Naive B cell (primary cell): Measurements from ENCODE around the gene PSAP. TPM values are rescaled to one million over a fixed set of nuclear protein-coding genes. Genes with fewer than 3 reads are reported as not detected.

Experiments
- ATAC-seq, 2 donors: fragments of 150-1000 bp; cut with Tn5 transposase; 2 replicates each; pipeline ENCODE4 v1.10.0; 2021; ENCODE audit warnings: low read depth in 2 of 2, mild to moderate bottlenecking in 2 of 2, moderate library complexity in 2 of 2
- DNase-seq: peaks from one replicate; pipeline ENCODE4 v3.0.0; 2022
- H3K27ac Mint-ChIP-seq, 6 donors: one replicate each; pipeline ENCODE4 v1.8.0; 2020 to 2022; ENCODE audit warnings: mild to moderate bottlenecking in 6 of 6, mixed read lengths in 6 of 6, moderate library complexity in 5 of 6, inconsistent platforms in 2 of 6
- H3K27me3 Mint-ChIP-seq, 3 donors: one replicate each; pipeline ENCODE4 v1.8.0; 2021 to 2022; ENCODE audit warnings: mixed read lengths in 3 of 3, mild to moderate bottlenecking in 1 of 3
- H3K36me3 Mint-ChIP-seq, 2 donors: one replicate each; pipeline ENCODE4 v1.8.0; 2020 to 2022; ENCODE audit warnings: mixed read lengths in 2 of 2, inconsistent platforms in 1 of 2, mild to moderate bottlenecking in 1 of 2
- H3K4me1 Mint-ChIP-seq, 3 donors: one replicate each; pipeline ENCODE4 v1.8.0; 2020 to 2022; ENCODE audit warnings: mixed read lengths in 3 of 3, inconsistent platforms in 1 of 3, mild to moderate bottlenecking in 1 of 3, moderate library complexity in 1 of 3
- H3K4me3 Mint-ChIP-seq, 8 donors: one replicate each; pipeline ENCODE4 v1.8.0; 2020 to 2022; ENCODE audit warnings: mild to moderate bottlenecking in 8 of 8, mixed read lengths in 8 of 8, moderate library complexity in 8 of 8, inconsistent platforms in 2 of 8
- H3K9me3 Mint-ChIP-seq, 7 donors: one replicate each; pipeline ENCODE4 v1.8.0; 2020 to 2022; ENCODE audit warnings: mixed read lengths in 7 of 7, mild to moderate bottlenecking in 5 of 7, inconsistent platforms in 2 of 7, moderate library complexity in 1 of 7
- polyA plus RNA-seq, 6 donors: library from polyadenylated mRNA; unstranded; fragments of 300-500 nt; fragmentation: Illumina TruSeq; gene quantifications; one replicate each; pipeline ENCODE4 v1.2.3, GENCODE V29; 2021; ENCODE audit warnings: low read depth in 6 of 6

PSAP gene
- polyA plus RNA-seq, 6 donors from 2014 or later = 476 to 761 (median 550) TPM

DNA sequence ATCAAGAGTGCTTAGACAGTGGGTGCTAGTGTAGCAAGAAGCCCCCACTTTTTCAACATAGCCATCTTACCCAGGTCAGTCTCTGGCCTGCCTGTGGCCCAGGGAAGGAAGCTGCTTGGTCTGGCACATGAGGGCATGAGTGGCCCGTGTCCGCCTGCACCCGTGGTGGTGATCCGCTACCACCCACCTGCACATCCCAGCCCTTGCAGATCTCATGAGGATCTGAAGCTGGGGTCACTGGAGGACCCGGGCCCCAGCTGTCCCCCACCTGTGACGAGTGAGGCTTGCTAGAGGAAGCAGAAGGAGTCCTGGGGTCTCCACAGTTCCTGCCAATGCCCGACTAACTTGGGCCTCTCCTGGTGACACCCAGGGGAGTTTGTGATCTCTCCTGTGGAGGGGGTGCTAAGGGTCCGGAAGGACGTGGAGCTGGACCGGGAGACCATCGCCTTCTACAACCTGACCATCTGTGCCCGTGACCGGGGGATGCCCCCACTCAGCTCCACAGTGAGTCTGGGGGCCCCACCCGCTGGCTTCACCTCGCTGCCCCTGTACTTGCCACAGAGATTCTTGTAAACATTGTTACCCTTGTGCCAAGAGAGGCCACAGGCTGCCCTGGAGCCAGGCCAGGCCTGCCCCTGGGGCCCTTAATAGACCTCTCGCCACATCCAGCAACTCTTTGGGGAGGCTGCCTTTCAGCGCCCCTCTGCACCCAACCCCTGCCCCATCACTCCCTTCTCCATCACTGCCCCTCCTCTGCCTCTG is 67.0 kb downstream of the PSAP start:
- H3K36me3 Mint-ChIP-seq = no peaks in the 10 kb centered on the region
- H3K4me1 Mint-ChIP-seq = peaks cover 0 to 27% (median 22%) of the 10 kb centered on the region in 3 donors
- DNase-seq = no peak
- H3K4me3 Mint-ChIP-seq = no peak overlapping the region
- H3K9me3 Mint-ChIP-seq = no peaks in the 10 kb centered on the region
- ATAC-seq = no peak
- peak overlapping the region in 1 of 6 donors; percentile 15 for H3K27ac Mint-ChIP-seq
- peaks cover 0 to 27% (median 9%) of the 10 kb centered on the region in 3 donors for H3K27me3 Mint-ChIP-seq

DNA sequence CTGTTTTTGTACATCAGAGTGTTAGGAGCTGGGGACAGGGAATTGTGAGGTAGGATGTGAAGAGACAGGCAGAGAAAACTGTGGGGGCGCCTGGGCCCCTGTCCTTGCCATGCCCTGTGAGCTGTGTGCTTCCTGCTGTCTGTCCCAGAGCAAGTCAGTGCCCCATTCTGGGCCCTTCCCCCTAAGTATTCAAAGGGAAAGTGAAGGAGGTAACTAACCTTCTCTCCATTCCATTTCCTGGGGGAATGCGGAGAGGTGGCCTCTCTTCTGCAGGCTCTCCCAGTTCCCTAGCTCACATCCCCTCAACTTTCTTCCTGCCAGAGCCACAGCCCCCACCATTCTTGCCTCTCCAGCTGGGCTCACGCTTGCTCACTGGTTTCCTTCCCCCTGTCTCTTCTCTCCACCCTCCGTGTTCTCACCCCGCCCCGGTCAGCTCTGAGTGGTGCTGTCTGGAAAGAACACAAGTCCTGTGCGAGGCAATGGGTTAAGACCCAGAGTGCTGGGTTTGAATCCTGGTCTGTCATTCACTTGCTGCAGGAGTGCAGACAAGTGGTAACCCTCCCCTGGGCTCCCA is 68.0 kb downstream of the PSAP start:
- ATAC-seq = no peak
- Mint-ChIP-seq H3K9me3 (no peaks in the 10 kb centered on the region), H3K4me3 (peak overlapping the region in 1 of 8 donors; percentile 31), H3K4me1 (peaks cover 0 to 23% (median 22%) of the 10 kb centered on the region in 3 donors), H3K36me3 (no peaks in the 10 kb centered on the region), H3K27me3 (peaks cover 0 to 27% (median 9%) of the 10 kb centered on the region in 3 donors), H3K27ac (no peak overlapping the region)
- DNase-seq = no peak

DNA sequence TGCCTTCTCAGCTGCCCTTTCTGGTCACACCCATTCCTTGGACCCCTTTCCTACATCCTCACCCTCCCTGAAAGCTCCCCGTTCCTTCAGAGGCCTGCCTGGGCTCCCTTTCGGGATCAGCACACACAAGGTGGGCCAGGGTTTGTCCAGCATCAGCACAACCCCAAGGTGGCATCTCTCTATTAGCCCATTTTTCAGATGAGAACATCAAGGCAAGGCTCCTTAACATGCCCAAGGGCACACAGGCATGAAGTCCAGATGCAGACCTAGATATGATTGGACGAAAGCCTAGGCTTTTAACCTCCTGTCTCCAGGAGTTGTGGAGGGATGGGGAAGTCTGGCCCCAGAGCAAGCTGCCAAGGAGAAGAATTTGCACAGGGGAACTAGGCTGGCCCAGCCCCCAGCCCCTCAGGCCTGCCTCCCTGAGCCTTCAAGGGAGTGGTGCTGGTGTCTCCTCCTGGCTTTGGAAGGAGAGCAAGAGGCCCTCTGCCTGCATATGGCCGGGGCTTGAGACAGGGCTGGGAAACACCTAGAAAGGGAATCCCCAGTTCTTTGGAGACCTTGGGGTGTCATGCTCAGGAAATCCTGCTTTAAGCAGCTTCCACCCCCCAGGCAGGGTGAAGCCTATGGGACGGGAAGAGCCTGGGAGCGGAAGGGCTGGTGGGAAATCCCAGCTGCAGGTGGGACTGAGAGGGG is 68.7 kb downstream of the PSAP start:
- Mint-ChIP-seq H3K27me3 (peaks cover 0 to 27% (median 9%) of the 10 kb centered on the region in 3 donors), H3K36me3 (no peaks in the 10 kb centered on the region), H3K4me1 (peaks cover 4 to 25% (median 22%) of the 10 kb centered on the region in 3 donors), H3K27ac (peak overlapping the region in 1 of 6 donors; percentile 91), H3K9me3 (no peaks in the 10 kb centered on the region), H3K4me3 (no peak overlapping the region)
- ATAC-seq (no peak), DNase-seq (no peak)

DNA sequence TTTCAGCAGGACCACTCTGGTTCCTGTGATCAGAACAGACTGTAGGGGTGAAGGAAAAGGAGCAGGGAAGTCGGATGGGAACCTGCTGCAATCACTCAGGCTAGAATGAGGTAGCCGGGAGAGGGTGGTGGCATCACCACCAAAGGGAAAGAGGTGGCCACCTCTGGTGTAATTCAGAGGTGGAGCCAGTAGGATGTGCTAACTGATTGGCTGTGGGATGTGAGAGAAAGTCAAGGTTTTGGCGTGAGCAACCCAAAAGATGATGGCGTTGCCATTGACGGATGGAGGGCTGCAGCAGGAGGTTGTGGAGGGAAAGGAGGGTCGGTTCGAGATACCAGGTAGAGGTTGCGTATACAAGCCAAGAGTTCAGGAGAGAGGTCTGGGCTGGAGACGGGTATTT is 70.3 kb downstream of the PSAP start:
- Mint-ChIP-seq H3K4me3 (no peak overlapping the region), H3K27ac (no peak overlapping the region), H3K27me3 (peaks cover 0 to 27% (median 9%) of the 10 kb centered on the region in 3 donors), H3K9me3 (no peaks in the 10 kb centered on the region), H3K36me3 (no peaks in the 10 kb centered on the region), H3K4me1 (peaks cover 17 to 39% (median 27%) of the 10 kb centered on the region in 3 donors)
- no peak for ATAC-seq
- no peak for DNase-seq

DNA sequence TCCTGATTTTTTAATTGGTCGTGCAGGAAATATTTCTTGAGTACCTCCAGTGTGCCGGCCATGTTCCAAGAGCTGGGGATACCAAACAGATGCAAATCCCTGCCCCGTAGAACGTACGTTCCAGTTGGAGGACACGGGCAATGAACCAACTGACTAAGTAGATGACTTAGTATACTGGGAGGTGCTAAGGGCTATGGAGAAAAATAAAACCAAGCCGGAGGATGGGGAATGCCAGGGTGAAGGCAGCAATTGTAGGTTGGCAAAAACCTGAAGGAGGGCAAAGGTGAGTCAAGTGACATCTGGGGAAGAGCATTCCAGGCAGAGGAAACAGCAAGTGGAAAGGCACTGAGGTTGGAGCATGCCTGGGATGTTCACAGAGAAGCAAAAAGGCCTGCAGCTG is 70.9 kb downstream of the PSAP start:
- DNase-seq = no peak
- no peaks in the 10 kb centered on the region for H3K36me3 Mint-ChIP-seq
- H3K4me3 Mint-ChIP-seq = no peak overlapping the region
- H3K4me1 Mint-ChIP-seq = peaks cover 23 to 44% (median 33%) of the 10 kb centered on the region in 3 donors
- peak overlapping the region in 1 of 6 donors; percentile 93 for H3K27ac Mint-ChIP-seq
- no peak for ATAC-seq
- H3K9me3 Mint-ChIP-seq = no peaks in the 10 kb centered on the region
- H3K27me3 Mint-ChIP-seq = peaks cover 0 to 26% (median 9%) of the 10 kb centered on the region in 3 donors

DNA sequence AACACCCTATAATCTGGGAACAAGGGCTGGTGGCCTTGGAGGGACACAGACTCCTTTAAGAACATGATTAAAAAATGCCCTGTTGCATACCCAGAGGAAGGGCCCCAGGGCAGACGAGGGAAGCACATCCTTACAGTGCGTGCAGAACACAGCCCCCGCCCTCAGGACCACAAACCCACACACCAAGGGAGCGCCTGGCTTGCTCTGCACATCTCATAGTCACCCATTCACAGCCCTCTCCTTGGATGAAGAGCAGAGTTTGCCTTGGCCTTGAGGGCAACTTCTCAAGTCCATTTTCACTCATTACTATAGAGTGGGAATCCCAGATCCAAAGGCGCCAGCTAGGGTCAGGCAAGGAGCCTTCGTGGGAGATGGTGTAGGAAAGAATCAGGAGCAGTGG is 71.4 kb downstream of the PSAP start:
- H3K4me1 Mint-ChIP-seq = peaks cover 28 to 47% (median 36%) of the 10 kb centered on the region in 3 donors
- no peak for ATAC-seq
- H3K4me3 Mint-ChIP-seq = peak overlapping the region in 1 of 8 donors; percentile 29
- no peak for DNase-seq
- H3K27ac Mint-ChIP-seq = peak overlapping the region in 2 of 6 donors; percentile 26 to 52
- H3K27me3 Mint-ChIP-seq = peaks cover 0 to 21% (median 6%) of the 10 kb centered on the region in 3 donors
- no peaks in the 10 kb centered on the region for H3K9me3 Mint-ChIP-seq
- H3K36me3 Mint-ChIP-seq = no peaks in the 10 kb centered on the region

DNA sequence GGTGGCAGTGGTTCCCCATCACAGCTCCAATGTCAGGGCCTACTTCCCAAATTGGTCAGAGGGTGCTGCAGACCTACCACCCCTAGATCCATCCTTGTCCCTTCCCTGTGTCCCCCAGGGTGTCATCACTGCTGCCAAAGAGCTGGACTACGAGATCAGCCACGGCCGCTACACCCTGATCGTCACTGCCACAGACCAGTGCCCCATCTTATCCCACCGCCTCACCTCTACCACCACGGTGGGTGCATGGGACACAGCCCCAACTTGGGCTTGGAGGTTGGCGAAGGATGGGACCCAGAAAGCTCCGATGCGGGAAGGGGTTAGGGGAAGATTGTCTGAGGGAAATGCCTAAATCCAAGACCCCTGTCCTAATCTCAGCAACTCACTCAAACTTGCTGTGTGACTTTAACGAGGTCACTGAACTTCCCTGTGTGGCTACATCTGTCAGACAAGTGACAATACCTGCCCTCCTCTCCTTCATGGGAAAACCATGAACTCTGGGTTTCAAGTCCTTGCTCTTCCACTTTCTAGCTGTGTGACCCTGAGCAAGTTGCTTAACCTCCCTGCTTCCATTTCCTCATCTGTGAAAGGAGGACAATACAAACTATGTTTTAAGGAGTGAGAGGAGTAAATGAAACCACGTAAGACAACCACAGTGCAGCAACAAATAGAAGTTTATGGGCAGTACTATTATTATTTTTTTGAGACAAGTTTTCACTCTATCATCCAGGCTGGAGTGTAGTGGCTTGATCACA is 72.8 kb downstream of the PSAP start:
- H3K9me3 Mint-ChIP-seq = no peaks in the 10 kb centered on the region
- H3K4me3 Mint-ChIP-seq = no peak overlapping the region
- peaks cover 42 to 49% (median 42%) of the 10 kb centered on the region in 3 donors for H3K4me1 Mint-ChIP-seq

DNA sequence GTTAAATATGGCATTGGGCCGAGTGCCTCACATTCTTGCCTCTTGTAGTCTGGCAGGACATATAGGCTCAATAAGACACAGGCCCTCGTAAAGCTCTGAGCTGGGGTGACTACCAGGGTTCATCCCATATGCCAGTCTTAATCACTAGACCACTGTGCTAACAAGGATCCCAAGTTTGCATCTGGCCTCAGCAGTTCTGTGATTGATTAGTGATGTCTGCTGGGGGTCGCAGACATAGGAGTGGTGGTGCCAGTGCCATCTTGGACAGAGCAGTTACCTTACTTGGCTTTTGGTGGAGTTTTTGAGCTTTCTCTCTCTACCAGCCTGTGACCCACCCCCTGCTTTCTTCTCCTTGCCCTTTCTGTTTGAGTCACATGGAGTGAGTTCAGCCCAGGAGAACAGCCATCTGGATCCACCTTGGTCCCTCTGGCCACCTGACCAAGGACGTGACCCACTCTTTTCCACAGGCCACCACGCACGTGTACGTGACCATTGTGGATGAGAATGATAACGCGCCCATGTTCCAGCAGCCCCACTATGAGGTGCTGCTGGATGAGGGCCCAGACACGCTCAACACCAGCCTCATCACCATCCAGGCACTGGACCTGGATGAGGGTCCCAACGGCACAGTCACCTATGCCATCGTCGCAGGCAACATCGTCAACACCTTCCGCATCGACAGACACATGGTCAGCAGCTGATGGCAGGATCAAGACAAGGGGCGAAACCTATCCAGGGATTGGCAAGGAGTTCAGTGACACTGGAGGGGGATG is 73.7 kb downstream of the PSAP start:
- Mint-ChIP-seq H3K36me3 (no peaks in the 10 kb centered on the region), H3K27me3 (peaks cover 0 to 8% (median 0%) of the 10 kb centered on the region in 3 donors), H3K4me1 (peaks cover 34 to 50% (median 48%) of the 10 kb centered on the region in 3 donors), H3K4me3 (peak overlapping the region in 2 of 8 donors; percentile 49 to 54), H3K27ac (peak overlapping the region in 1 of 6 donors; percentile 44), H3K9me3 (no peaks in the 10 kb centered on the region)
- ATAC-seq (no peak), DNase-seq (no peak)

More for the DNA sequence above, 72.8 kb downstream of the PSAP start:
- peaks cover 0 to 13% (median 0%) of the 10 kb centered on the region in 3 donors for H3K27me3 Mint-ChIP-seq
- no peak overlapping the region for H3K27ac Mint-ChIP-seq
- ATAC-seq (no peak), DNase-seq (no peak)
- no peaks in the 10 kb centered on the region for H3K36me3 Mint-ChIP-seq

DNA sequence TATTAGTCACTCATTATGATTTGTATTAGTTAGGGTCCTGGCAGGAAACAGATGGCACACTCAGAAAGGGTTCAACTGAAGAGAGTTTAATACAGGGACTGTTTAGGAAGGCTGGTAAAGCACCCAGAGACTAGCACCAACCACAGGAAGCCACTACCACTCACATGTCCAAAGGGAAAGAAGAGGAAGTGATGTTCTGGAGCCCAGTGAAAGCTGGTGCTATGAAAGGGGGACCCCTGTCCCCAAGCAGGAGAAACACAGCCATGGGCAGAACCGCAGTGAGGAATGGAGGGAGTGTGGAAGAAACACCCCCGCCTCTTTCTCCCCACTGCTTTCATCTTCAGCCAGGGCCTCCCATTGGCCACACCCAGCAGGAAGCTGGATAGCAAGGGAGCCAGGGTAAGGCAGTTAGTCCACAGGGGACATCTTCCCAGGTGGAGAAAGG is 74.5 kb downstream of the PSAP start:
- no peak for ATAC-seq
- Mint-ChIP-seq H3K4me3 (peak overlapping the region in 6 of 8 donors; percentile 6 to 82 (median 60)), H3K4me1 (peaks cover 40 to 59% (median 56%) of the 10 kb centered on the region in 3 donors), H3K36me3 (no peaks in the 10 kb centered on the region), H3K27me3 (peaks cover 0 to 8% (median 0%) of the 10 kb centered on the region in 3 donors), H3K27ac (peak overlapping the region in 5 of 6 donors; percentile 28 to 98 (median 75)), H3K9me3 (no peaks in the 10 kb centered on the region)
- DNase-seq = no peak

DNA sequence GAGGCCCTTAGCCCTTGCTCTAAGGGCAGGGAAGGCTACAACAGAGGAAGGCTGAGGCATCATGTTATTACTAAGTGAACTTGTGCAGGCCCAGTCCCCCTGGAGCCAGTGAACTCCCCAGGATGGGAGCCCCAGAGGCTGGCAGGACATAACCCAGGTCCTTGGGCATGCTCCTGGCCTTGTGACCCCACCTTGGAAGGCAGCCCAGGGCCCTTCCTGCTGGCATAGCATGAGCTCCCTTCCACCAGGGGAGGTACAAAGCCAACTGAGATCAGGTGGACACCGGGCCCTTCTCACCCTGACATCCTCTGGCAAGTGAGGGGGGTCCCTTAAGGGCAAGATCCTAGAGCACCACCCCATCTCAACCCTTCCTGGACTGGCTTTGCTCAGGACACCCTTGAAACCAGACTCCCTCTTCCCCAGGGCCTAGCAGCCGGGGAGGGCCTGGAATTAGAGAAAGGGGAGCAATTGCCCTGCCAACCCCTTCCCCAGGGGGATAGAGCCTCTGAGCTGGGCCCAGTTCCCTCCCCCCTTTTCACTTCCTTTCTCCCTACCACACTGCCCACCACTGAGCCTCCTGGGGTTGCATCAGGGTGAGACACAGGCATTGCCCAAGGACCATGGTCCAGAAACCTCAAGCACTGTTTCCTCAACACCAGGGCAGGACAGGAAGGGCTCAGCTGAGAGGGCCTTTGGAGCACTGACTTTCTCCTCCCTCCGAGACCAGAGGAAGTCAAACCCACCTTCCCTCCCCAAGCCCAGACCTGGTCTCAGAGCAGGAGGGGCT is 75.9 kb downstream of the PSAP start:
- no peaks in the 10 kb centered on the region for H3K36me3 Mint-ChIP-seq
- H3K4me1 Mint-ChIP-seq = peaks cover 46 to 73% (median 70%) of the 10 kb centered on the region in 3 donors
- H3K9me3 Mint-ChIP-seq = no peaks in the 10 kb centered on the region
- DNase-seq (no peak), ATAC-seq (no peak)
- peak overlapping the region in 3 of 6 donors; percentile 67 to 98 (median 84) for H3K27ac Mint-ChIP-seq
- H3K27me3 Mint-ChIP-seq = no peaks in the 10 kb centered on the region
- peak overlapping the region; percentile 35 to 93 (median 78) for H3K4me3 Mint-ChIP-seq

DNA sequence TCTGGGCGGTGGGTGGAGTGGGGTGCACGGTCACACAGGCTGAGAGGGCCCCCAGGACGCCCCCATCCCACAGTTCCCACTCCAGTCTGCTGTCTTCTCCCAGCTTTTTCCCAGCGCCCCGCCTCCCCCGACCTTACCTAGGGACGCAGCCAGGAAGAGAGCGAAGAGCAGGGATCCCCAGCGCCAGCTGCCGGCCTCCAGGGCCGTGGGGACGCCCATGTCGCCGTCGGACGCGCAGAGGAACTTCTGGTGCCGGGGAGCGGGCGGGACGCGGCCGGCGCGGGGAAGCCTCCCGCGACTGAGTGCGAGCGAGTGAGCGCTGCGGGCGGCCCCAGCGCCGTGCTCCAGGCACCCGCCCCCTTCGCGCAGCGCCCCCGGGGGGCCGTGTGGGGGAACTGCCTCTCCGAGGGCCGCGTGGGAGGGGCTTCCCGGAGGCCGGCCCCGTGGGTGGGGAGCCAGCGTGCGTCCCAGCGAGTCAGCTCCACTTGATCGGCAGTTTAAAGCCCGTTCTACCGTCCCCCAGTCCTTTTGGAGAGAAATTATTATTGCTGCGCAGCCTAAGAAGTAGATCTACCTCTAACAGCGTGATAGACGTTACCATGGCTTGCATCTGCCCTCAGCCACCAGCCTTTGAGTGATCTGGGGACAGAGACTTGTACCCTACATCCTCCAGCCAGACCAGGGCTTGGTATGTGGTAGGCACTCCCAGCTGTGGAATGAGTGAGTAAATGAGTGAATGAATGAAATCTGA is 77.7 kb downstream of the PSAP start, which contains the start of gene VSIR:
TSS of gene VSIR (minus strand) at position 300 of the 751 bp plus-strand sequence. CDS start at position 219, 81 bp downstream.
- H3K27ac Mint-ChIP-seq = peak within 1 kb of the TSS; percentile 92 to 98 (median 96)
- ATAC-seq = peak; percentile 68 to 74
- no peaks in the 10 kb centered on the region for H3K36me3 Mint-ChIP-seq
- peak; percentile 96 for DNase-seq
- H3K27me3 Mint-ChIP-seq = no peaks in the 10 kb centered on the region
- peak within 1 kb of the TSS; percentile 75 to 94 (median 92) for H3K4me3 Mint-ChIP-seq
- peaks cover 61 to 87% (median 85%) of the 10 kb centered on the region in 3 donors for H3K4me1 Mint-ChIP-seq
- H3K9me3 Mint-ChIP-seq = no peaks in the 10 kb centered on the region
